HG02571 (cell line): Measurements from ENCODE around the gene CDK5RAP2.
"Not testable (repeated sequence)": the region's sequence is repeated elsewhere in the genome, so short reads cannot be mapped to it uniquely, and the experiment has no call there.

Experiments
- ATAC-seq: cut with Tn5 transposase; IDR thresholded peaks from one replicate; pipeline ENCODE4 v1.9.1; 2021; ENCODE audit warnings: mild to moderate bottlenecking, moderate library complexity; ENCODE audit not compliant: unreplicated experiment

Gene CDK5RAP2

GRCh38 chr9:120477534-120478001 lies 102.4 kb downstream of the CDK5RAP2 start:
- ATAC-seq = no peak

DNA sequence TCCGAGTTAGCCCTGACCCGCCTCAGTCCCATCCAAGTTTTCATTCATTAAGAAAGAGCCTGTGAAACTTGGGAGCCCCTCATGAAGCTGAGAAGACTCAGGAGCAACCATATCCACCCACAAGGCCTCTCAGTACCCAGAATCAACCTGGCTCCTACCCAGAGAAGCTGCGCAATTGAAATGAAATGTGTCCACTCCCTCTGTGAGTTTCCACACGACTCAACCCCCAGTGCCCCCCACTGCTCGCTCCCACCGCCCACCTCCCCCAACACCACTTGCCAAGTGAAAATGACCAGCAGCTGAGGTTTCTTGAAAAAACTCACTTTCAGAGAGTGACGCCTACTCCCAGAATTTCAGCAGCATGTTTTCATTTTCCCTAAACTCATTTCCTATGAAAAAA lies 104.6 kb downstream of the CDK5RAP2 start:
- no peak for ATAC-seq

DNA sequence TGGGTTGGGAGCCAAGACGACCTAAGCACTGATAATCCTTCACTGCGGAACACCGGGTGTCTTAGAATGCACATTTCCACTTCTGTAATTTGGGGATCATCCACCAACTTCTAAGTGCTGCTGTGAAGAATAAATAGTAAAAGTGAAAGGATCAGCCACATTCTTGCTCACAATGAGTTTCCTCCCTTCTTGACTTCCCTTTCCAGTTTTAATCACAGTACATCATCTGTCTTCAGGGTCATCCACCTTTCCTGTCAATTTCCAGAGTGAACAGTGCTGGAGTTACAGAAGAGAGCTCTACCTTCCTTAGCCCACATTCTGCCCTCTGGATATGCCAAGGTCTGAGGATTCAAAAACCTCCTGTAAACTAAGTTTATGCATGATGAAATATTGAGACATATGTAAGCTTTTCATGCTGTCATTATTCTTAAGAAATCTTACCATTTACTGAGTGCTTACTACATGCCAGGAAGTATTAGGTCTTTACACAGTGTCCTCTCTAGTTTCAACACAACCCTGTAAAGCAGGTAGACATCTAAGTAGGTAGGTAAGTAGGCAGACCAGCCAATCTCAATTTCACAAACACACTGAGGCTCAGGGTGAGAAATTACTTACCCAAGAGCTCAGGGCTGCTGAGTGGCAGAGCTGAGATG lies 105.2 kb downstream of the CDK5RAP2 start:
- no peak for ATAC-seq

- no peak for ATAC-seq
Measured at GRCh38 chr9:120473608-120474007, 106.4 kb downstream of the CDK5RAP2 start.

DNA sequence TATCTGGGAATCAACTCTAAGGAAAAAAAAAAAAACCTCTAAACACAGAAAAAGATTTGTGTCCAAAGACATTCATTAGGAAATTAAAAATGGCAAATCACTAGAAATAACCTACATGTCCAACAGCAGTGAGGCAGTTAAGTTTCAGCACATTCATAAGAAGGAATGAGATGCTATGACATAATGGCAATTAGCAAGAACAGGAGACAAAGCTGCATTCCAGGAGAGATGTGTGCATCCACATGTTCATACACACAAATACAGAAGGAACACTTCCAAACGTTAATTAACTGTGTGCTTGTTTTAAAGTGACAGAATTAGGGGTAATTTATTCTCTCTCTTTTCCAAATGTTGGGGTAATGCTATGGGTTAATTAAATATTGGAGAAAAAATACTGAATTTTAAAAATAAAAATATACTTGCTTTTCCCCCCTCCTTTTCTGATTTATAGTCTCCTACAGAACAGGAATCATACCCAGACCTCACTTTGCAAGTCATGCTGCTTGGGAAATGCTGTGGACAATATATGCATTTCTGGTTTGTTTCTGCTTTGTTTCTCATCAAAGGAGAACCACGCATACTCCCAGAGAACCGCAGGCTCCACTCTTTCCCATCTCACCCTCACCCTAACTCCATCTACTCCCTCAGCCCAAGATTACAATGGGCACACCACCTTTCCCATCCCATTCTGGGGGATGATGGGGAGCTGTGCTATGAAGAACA lies 114.1 kb downstream of the CDK5RAP2 start:
- ATAC-seq = no peak

GRCh38 chr9:120464887-120465421 lies 115.0 kb downstream of the CDK5RAP2 start:
- no peak for ATAC-seq

GRCh38 chr9:120464176-120464886 lies 115.6 kb downstream of the CDK5RAP2 start:
- no peak for ATAC-seq

GRCh38 chr9:120463765-120464164 lies 116.2 kb downstream of the CDK5RAP2 start:
- no peak for ATAC-seq

DNA sequence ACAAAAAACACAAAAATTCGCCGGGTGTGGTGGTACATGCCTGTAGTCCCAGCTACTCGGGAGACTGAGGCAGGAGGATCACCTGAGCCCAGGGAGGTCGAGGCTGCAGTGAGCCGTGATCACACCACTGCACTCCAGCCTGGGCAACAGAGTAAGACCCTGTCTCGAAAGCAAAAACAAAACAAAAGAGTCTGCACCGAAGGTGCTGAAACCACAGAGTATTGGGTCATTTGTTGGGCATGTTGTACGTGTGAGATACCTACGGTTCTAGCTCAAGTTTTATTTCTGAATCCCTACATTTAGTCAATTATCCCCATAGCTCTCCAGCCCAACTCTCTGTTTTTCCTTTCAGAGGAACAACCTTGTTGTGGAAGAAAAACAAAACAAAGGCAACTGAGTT lies 118.3 kb downstream of the CDK5RAP2 start:
- ATAC-seq = not testable (repeated sequence)

- ATAC-seq = no peak
Measured at GRCh38 chr9:120456218-120456617, 123.7 kb downstream of the CDK5RAP2 start.

GRCh38 chr9:120454467-120454866 lies 125.5 kb downstream of the CDK5RAP2 start:
- ATAC-seq = no peak

GRCh38 chr9:120453792-120454191 lies 126.2 kb downstream of the CDK5RAP2 start:
- no peak for ATAC-seq

DNA sequence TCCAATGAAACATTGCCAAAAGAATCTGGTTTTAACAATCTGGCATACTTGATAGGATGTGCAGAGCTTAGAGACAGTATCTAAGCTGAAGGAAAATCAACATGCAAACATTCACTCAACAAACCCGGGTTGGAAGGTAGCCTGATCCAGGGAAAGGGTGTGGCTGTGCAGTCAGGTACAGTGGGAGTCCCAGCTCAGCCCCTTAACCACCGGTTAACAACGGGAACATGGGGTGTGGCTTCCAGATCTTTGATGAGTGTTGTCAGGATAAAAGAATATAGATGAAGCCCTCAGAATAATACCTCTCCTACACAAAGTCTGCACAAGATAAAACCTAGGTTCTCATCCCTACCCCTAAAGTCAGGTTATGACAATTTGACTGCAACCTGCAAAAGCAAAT lies 127.3 kb downstream of the CDK5RAP2 start:
- no peak for ATAC-seq

- no peak for ATAC-seq
Measured at GRCh38 chr9:120450916-120451315, 129.1 kb downstream of the CDK5RAP2 start.

DNA sequence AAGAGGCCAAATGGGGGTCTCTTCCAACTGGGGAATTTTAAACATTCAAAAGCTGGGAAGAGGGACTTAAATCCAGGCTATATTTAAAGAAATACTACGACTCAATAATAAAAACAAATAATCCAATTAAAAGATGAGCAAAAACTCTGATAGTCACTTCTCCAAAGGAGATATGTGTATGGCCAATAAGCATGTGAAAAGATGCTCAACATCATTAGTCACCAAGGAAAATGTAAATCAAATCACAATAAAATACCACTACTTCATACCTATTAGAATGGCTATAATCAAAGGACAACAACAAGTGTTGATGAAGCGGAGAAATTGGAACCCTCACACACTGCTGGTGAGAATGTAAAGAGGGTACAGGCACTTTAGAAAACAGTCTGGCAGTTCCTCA lies 130.4 kb downstream of the CDK5RAP2 start:
- ATAC-seq = no peak

- ATAC-seq = no peak
Measured at GRCh38 chr9:120447959-120448500, 131.9 kb downstream of the CDK5RAP2 start.

DNA sequence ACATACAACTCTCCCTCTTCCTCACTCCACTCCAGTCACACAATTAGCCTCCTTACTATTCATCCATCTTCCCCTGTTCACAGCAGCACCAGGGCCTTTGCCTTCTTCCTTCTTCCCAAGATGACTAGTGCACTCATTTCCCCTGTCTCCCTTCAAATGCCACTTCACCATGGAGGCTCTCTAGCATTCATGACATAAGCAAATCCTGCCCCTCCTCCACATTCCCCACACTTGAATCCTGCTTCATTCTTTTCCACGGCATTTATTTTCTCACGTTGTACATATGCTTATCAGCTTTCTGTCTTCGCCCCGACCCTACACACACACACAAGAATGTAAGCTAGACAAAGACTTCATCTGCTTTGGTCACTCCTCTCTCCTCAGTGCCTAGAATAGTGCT lies 133.3 kb downstream of the CDK5RAP2 start:
- ATAC-seq = no peak

- ATAC-seq = no peak
Measured at GRCh38 chr9:120443976-120444375, 136.0 kb downstream of the CDK5RAP2 start.

GRCh38 chr9:120443489-120443888 lies 136.5 kb downstream of the CDK5RAP2 start:
- no peak for ATAC-seq

GRCh38 chr9:120442308-120442995 lies 137.5 kb downstream of the CDK5RAP2 start:
- ATAC-seq = no peak
